ENCODE measurements around the gene KCNK3.

GRCh38 chr2:26674002-26674751 lies 18.3 kb upstream of the KCNK3 start:
- TF ChIP-seq, protein P1, sequence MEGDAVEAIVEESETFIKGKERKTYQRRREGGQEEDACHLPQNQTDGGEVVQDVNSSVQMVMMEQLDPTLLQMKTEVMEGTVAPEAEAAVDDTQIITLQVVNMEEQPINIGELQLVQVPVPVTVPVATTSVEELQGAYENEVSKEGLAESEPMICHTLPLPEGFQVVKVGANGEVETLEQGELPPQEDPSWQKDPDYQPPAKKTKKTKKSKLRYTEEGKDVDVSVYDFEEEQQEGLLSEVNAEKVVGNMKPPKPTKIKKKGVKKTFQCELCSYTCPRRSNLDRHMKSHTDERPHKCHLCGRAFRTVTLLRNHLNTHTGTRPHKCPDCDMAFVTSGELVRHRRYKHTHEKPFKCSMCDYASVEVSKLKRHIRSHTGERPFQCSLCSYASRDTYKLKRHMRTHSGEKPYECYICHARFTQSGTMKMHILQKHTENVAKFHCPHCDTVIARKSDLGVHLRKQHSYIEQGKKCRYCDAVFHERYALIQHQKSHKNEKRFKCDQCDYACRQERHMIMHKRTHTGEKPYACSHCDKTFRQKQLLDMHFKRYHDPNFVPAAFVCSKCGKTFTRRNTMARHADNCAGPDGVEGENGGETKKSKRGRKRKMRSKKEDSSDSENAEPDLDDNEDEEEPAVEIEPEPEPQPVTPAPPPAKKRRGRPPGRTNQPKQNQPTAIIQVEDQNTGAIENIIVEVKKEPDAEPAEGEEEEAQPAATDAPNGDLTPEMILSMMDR (IDR thresholded peaks at IDR 0.05) = no peak
- no peak for TF ChIP-seq POLR2A (IDR thresholded peaks at IDR 0.05)
